ENCODE measurements around the gene WDFY4. TPM values are rescaled to one million over a fixed set of nuclear protein-coding genes. Genes with fewer than 3 reads are reported as not detected.

Gene WDFY4
- total and polyA plus RNA-seq, 2 of the 13 experiments (the other 11 are each of a cell fraction or from before 2014, with no cell fraction given), result not detected

GRCh38 chr10:48656241-48656913, 28.3 kb upstream of the WDFY4 start (continued):
- TF ChIP-seq ZNF407 (CRISPR knock-in tag; IDR thresholded peaks at IDR 0.05; ENCODE audit: not compliant biosample characterization) (no peak), FIP1L1 (IDR thresholded peaks at IDR 0.05; ENCODE audit: borderline replicate concordance, insufficient read depth, low read depth, low read length) (no peak), ARID5B (CRISPR knock-in tag; IDR thresholded peaks at IDR 0.05) (0 out of 2 replicates have a peak, but pooled peaks have one; percentile 30), ZNF879 (CRISPR knock-in tag; IDR thresholded peaks at IDR 0.05) (no peak), HNRNPL (IDR thresholded peaks at IDR 0.05; ENCODE audit: low read depth, low read length) (no peak), GATA4 (IDR thresholded peaks at IDR 0.05; ENCODE audit: borderline replicate concordance, low read depth) (no peak), ZNF333 (CRISPR knock-in tag; IDR thresholded peaks at IDR 0.05; ENCODE audit: borderline replicate concordance) (no peak), ARHGAP35 (CRISPR knock-in tag; IDR thresholded peaks at IDR 0.05; ENCODE audit: borderline replicate concordance) (no peak), SMYD3 (CRISPR knock-in tag; IDR thresholded peaks at IDR 0.05) (no peak), HCFC1 (IDR thresholded peaks at IDR 0.05; ENCODE audit: low read depth, low read length) (no peak), FOXK1 (CRISPR knock-in tag; IDR thresholded peaks at IDR 0.05; ENCODE audit: borderline replicate concordance, low read depth) (no peak), NR0B2 (CRISPR knock-in tag; IDR thresholded peaks at IDR 0.05) (no peak), HDAC1 (CRISPR knock-in tag; IDR thresholded peaks at IDR 0.05) (peak; percentile 35; the same call in 1 of the 2 replicates), ZFP36 (IDR thresholded peaks at IDR 0.05; ENCODE audit: borderline replicate concordance, low read depth, low read length, partially characterized antibody) (no peak)

Measured in HepG2 (cell line).